ENCODE measurements around the gene AAMDC.

GRCh38 chr11:77884186-77884828 lies 63.4 kb downstream of the AAMDC start:
- TF ChIP-seq CTCF (IDR thresholded peaks at IDR 0.05; ENCODE audit: insufficient read depth, low read length, poor library complexity, severe bottlenecking) (no peak), EZH2phosphoT487 (conservative IDR thresholded peaks at IDR 0.05; ENCODE audit: low read length) (no peak)
